NCI-H1417 treated with DMSO at 0.1 percent for 48 hours (cell line): Measurements from ENCODE around the gene VLDLR.

Source experiments
- DNase-seq: peaks from one replicate; lab custom pipeline; 2025; lab: John Stamatoyannopoulos, UW

The VLDLR gene

DNA sequence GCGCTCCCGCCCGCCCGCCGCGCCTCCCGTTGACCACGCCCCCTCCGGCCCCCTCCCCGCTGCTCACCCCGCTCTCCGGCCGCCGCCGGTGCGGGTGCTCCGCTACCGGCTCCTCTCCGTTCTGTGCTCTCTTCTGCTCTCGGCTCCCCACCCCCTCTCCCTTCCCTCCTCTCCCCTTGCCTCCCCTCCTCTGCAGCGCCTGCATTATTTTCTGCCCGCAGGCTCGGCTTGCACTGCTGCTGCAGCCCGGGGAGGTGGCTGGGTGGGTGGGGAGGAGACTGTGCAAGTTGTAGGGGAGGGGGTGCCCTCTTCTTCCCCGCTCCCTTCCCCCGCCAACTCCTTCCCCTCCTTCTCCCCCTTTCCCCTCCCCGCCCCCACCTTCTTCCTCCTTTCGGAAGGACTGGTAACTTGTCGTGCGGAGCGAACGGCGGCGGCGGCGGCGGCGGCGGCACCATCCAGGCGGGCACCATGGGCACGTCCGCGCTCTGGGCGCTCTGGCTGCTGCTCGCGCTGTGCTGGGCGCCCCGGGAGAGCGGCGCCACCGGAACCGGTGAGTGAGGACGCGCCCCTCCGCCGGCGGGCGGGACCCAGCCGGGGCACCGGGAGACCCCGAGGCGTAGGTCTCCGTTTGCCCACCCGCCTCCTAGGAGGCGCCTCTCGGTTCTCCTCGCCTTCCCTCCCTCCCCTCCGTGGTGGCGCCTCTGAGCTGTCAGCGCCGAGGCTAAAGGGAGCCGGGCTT is at the start of gene VLDLR:
Gene VLDLR, plus strand, starts transcription at position 66 of the 739 bp plus-strand sequence. Its CDS starts 403 bp downstream, at position 469.
- DNase-seq: no peak

DNA sequence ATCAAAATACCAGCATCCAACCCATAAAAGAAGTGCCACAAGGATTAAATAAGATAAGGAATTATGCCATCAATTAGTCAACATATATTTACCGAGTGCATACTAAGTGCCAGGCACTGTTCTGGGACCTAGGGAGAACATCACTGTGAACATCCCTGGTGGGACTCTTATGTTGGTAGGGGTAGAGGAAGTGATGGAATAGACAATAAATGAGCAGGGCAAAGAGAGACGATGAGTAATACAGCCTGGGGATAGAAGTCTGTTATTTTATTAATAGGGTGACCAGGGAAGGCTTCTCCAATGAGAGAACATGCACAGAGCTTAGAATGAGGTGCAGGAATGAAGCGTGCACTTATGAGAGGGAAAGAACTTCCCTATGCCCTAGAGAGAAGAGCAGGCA is 47.4 kb upstream of the VLDLR start:
- no peak for DNase-seq

DNA sequence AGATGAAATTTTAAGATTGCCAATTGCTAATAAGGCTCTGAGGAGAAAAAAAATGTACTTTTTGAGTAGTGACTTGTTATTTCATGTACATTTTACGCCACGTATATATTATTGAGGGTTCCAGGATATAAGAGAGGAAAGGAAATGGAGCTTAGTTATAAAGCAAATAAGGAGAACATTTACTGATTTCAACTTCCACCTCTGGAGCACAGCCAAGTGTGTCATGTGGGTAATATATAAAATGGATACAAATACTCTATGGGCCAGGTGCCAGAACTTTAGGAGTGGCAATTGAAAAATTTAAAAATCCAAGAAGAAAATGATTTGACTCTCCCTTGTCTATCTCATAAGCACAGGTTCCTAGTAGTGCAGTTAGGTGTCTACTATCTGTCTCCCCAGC is 45.0 kb upstream of the VLDLR start:
- no peak for DNase-seq

DNA sequence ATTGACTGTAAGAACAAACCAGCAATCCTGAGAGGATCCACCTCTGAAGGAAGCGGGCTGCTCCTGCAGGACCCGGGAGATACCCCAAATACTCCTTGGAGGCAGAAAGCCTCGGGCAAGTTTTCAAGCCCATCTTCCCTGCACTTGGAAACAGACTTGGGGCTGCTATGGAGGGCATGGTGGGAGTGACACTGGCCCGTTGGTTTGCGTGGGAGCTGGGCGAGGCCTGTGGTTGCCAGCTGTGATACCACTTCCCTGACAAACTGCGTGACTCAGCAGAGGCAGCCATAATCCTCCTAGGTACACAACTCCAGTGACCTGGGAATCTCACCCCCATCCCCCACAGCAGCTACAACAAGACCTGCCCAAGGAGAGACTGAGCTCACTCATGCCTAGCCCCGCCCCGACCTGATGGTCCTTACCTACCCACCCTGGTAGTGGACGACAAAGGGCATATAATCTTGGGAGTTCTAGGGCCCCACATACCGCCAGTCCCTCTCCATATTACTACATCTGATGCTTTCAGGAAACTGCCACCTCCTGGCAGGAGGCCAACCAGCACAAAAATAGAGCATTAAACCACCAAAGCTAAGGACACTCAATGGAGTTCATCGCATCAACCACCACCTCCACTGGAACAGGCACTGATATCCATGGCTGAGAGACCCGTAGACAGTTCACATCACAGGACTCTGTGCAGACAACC is 38.1 kb upstream of the VLDLR start:
- no peak for DNase-seq

DNA sequence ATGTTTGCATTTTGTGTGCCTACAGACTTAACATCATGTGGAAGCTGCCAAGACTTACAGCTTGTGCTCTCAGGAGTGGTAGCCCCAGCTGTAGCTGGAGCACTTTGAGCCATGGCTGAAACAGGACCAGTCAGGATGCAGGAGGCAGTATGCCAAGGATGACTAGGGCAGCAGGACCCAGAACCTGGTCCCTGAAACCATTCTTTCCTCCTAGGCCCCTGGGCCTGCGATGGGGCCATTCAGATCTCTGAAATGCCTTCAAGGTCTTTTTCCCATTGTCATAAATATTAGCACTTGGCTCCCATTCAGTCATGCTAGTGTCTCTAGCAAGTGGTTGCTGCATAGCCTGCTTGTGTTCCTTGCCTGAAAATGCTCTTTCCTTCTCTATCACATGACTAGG is 29.6 kb upstream of the VLDLR start:
- DNase-seq: no peak

DNA sequence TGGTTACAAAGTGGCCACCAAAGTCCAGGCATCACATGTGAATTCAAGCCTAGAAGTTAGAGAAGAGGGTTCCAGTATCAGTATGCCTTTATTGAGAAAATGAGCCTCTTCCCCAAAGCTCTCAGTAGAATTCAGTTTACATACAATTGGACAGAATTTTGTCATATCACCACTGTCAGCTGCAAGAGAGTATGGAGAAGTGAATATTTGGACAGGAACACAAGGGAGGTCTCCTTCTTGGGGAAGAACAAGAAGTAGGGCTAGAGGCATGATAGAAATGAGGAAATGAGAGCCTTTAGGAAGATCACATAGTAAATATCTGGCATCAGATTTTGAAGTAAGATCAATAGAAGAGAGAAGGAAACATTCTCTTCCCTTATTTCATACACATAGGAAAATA is 27.8 kb upstream of the VLDLR start:
- DNase-seq: no peak

DNA sequence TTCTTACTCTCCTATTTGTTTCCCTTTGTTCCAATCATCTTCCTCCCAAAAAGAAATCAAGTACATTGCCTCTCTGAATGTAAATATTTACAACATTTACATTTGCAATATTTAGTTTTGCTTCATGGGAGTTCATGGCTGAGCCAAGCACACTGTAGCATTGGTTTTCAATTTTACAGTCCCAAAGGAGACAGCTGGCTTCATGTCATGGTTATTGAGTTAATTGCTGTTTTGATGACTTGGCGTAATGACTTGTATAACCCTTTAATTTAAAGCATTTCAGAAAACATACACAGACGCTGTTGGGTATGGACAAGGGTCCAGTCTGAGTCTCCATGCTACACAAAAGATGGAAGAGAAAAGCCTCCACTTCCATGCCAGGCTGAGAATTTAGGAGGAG is 25.6 kb upstream of the VLDLR start:
- DNase-seq: no peak

DNA sequence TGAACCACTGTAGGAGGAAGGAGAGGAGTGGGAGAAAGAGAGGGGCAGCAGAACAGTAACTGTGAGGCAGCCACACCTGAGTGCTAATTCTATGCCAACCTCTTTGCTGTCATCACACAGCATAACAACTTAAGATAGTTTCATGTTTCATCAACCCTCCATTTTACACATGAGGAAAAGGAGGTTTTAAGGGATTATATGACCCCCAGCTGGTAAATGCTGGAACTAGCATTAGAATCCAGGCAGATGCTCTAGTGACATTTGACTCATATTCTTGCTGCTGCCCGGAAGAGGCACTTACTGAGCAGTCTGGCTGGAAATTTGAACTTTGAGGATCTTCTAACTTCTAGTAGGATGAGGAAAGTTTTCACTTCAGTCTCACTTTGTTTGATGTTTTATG is 24.1 kb upstream of the VLDLR start:
- no peak for DNase-seq

DNA sequence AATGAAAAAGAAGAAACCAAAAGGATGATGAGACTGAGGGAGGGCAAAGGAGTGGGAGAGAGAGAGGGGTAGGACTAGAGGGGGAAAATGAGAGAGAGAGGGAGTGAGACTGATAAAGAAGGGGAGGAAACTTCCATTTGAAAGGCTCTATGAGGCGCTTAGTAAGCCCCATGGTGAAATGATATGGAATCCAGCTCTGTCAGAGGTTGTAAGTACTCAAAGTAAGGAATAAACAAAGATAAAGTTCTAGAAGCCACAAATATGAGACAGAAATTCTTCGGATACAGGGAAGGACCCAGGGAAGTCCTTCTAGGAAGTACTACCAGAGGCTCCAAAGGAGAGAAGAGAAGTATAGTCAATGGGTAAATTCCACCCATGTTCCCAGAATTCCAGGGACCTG is 21.7 kb upstream of the VLDLR start:
- no peak for DNase-seq

DNA sequence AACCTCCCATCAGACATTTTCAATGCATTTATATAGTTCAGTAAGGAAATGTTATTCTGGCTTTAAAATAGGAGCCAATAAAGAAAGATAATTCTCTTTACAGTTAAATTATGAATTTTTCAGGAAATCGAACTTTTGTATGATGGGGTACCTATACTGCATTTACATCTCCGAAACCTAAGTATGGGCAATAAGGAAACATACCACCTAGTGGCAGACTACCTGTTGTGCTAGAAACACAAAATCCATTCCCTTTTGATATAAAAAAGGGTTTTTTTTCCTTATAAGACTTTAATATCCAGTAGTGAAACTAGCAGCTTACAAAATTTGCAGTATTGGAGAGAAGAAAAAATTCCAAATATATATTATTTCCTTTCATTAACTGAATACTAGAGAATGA is 21.3 kb upstream of the VLDLR start:
- DNase-seq: no peak

DNA sequence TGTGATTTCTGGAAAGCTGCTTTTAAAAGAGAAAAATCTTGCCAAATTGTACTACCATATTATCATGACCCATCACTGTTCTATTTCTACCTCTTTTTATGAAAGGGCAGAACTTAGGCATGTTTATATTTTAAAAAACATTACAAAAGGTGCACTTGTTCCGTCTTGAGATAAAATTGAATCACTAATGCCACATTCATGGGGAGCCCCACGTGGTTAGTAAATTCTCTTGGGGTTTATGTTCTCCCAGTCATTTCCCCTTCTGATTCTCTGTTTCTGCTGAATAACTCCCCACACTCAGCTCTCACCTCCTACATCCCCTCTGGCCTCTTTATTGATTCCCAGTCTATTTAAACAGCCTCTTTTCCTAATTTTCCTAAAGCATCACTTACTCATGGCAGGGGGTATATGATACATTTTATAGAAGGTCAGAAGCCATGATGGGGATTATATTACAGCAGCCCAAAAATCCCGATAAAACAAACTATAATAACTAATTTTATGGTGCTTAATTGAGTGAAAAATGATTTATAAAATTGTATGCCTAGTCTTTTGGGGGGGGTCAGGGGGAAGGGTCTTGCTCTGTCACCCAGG is 19.7 kb upstream of the VLDLR start:
- DNase-seq: no peak

DNA sequence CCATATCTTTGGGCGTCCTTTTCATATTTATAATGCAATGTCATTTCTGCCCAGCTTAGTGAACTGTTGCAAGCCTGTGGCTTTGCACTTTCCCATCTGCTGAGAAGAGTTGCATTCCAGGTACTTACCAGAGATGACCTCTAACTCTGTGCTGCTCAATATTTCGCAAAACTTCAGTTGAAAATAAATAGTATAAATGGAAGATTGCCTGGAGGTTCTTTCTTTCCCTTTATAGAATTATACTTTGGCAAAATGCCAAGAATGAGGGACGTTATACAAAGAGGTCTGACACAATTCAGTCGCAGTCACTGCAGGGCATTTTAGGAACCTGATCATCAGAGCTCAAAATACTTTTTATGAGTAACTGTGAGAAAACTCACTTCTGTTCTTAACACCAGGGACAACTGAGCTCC is 18.9 kb upstream of the VLDLR start:
- DNase-seq: no peak

DNA sequence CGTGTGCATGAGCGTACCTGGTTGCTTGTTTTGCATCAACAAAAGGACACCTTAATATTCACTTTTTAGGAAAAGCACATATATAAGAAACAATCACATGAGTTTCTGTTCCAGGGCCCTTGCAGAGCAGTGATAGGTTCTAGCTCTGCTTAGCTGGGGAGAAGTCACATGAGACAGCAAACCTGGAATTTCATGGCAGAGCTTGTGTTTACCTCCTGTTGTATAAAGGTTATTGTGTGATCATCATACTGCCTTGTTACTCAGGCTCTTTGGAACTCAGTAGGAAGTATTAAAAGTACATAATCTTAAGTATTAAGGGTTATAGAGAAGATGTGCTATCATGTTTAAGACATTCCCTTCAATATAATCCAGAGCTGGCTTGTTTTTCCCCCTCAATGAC is 18.0 kb upstream of the VLDLR start:
- DNase-seq: no peak

DNA sequence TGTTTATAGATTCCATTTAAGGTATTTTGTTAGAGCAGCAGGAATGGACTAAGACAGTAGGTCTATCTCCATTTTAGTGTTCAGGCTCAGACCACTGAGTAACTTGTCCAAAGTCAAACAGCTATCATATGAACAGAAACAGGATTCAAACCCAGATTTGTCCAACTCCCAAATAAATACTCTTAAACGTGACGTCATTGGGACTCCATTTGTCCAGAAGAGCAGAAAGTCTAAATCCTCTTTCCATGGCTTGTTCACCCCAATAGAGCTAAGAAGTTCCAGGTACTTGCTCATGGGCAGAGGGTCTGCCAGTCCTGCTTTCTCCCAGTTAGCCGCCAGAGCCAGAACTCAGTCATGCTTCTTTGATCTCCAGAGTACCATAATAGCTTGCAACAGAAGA is 16.3 kb upstream of the VLDLR start:
- no peak for DNase-seq

DNA sequence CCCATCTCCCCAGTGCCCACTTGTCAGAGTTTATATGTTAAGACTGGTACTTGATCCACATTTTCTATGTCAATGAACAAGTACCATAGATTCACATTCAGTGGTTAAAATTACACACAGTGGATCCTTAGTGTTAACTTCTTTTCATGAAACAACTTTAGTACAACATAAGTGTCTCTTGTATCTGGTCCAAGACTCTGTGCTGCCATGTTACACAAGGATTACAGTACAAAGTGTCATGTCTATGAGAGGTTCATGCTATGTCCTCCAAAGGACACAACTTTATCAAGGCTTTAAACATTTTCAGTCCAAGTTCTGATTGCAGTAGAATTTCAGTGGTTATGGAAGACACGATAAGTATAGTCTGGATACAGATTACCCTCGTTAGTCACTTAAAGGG is 13.3 kb upstream of the VLDLR start:
- DNase-seq: no peak

DNA sequence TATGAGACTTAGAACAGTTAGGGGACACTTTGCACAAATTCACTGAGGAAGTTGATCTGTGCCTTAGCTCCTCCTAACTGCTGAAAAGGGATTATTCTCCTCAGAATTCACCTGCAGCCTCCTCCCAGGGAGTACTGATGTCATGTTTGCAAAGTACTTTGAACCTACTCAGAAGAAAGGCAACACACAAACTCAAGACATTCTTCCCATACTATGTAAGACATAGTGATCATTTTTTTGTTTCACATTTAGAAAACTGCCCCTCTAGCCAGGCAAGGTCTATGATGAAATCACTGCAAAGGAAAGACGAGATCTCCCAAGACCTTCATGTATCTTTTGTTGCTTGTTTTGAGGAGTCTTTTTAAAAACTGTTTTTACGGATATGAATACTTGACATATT is 10.6 kb upstream of the VLDLR start:
- DNase-seq: no peak

DNA sequence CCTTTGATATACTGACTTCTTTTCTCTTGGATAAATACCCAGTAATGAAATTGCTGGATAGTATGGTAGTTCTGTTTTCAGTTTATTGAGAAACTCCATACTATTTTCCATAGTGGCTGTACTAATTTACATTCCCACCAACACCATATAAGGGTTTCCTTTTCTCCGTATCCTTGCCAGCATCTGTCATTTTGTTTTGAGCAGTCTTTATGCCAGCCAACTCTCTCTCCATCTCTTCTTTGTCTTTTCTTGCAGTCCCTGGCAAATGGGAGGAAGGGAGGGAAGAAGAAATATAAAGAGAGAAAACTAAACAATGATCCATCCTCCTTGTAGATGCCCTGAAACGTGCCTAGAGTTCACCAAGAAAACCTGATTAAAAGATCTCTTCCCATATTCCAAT is 9.6 kb upstream of the VLDLR start:
- DNase-seq: no peak

DNA sequence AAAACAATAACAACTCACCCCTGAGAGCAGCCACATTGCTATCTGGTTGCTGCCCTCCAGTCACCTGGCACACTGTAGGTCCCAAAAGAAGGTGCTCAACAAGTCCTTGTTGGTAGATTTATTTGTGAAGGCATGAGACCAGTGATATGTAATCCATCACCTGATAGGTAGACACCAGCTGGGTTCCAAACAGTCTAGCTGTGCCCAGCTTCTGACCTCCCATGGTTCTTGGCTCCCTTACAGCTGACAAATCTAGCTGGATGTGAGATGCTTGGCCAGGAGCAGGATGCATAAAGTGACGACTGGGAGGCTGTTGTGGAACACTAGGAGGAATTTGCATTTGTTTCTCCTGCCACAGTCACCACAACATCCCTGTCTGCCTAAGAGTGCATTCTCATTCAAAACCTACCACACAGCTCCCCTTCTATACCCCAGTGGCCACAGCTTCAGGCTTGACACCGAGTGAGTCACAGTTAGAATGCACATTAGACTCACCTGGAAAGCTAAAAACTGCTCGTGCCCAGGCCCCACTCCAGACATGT is 7.8 kb upstream of the VLDLR start:
- DNase-seq: no peak

DNA sequence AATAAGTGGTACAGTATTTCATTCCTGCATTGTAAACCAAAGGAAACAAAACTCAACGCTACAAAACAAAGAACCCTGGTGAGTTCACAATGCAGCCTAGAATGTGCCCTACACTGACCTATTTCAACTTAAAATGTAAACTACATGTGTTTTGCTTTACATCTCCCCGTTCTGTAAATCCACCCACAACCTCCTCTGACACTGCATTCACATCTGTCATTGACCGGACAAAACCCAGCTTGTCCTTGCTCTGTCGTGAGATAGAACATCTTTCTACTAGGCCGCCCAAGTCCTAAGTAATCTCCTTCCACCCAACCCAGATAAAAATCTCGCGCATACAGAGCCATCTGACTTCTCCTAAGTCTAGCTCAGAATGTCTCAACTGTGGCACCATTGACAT is 6.1 kb upstream of the VLDLR start:
- no peak for DNase-seq

DNA sequence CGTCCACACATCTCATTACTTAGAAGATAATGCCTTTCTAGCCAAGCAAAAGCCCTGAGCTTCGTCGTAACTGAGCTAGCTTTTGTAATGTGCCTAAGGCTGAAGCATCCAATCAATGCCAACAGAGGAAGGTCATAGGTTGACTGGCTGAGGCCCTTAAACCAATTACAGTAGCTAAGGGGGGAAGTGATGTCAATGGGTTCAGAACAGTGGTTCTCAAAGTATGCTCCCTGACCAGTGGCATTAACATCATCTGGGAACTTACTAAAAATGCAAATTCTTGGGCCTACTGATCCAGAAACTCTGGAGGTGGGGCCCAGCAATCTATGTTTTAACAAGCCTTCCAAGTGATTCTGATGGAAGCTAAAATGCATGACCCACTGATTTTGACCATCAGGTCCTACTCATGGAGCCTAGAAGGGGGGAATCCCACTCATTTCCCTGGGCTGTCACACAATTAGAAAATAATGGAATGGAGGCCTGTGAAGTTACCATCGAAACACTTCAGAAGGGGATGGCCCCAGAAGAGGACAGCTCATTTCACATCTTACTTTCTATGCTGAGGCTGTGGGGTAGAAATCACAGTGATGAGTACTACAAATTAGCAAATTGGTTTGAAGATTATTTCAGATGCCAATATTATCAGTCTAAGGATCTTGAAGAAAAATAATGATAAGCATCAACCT is 4.8 kb upstream of the VLDLR start:
- DNase-seq: no peak

DNA sequence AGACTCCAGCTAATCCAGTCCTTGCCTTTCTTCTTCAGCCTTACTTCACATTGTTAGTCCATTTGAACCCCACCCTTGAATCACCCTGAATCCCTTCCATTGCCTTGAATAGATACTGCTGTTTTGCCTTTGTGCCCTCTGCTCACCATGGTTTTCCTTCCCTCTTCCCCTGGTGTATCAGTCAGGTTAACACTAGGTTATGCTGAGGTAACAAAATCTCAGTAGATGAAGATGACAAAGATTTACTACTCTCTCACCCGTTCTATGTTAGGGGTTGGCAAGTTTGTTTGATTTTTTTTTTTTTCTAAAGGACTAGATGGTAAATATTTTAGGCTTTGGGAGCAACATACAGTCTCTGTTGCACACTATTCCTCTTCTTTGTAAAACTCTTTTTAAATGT is 3.3 kb upstream of the VLDLR start:
- DNase-seq: no peak

DNA sequence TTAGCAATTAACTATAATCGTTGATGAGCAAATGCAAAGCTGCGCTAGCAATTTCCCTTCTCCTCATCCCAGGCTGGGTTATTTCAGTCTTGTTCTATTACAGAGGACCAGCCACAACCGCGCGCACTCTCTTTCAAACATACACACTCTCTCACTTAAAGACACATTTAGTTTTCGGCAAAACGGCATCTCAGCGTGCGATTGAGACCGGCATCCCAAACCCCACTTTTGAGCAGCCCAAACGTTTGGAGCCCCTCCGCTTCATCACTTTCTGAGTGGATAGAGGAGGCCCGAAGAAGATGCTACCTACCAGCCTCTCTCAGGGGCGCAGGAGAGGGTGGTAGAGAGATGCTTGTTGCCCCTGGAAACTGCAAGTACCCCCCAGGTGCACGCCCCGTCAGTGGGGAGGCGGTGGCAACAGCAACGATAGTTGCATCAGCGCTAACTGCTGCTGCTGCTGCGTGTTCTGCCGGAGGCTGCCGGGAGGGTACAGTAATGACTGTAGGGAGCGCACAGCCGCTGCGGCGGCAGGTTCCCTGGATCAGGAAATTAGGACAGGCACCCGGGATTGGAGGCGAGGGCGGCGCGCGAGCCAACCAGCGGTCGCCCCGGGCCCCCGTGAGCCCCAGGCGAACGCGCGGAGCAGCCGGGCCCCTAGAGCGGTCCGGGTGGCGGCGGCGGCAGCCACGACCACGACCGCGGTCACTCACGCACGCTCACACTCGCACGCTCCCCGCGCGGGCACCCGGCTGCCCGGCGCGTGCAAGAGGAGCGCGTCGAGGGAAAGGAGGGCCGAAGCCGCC is 467 bp upstream of the VLDLR start:
- DNase-seq: no peak
